GM12878 (cell line): ENCODE results near the gene REEP5. TPM values are rescaled to one million over a fixed set of nuclear protein-coding genes. Genes with fewer than 3 reads are reported as not detected.

Source experiments
- ATAC-seq: fragments of 200-7000 bp; cut with Tn5 transposase; 3 replicates; pipeline ENCODE4 v1.9.1; 2020; ENCODE audit warnings: mild to moderate bottlenecking, moderate library complexity
- BruUV-seq: library from RNA; stranded (reverse); fragments of 400-500 nt; replicated peaks from 2 replicates; lab custom pipeline; 2021; lab: Mats Ljungman, UMichigan
- CTCF ChIA-PET: fragments of 300-600 bp; sonication (Branson Sonifier 250); formaldehyde crosslinking; extraction: SDS; loops from one replicate; lab custom pipeline; 2021; ENCODE audit warnings: inconsistent platforms; lab: Yijun Ruan, JAX
- POLR2A ChIA-PET: fragments of 350-600 bp; formaldehyde crosslinking; extraction: SDS; loops from one replicate; lab custom pipeline; 2021; ENCODE audit warnings: inconsistent platforms; lab: Charles Lee
- RAD21 ChIA-PET: fragments of 300-600 bp; sonication (Branson Sonifier 250); formaldehyde crosslinking; loops from one replicate; lab custom pipeline; 2023; ENCODE audit warnings: antibody characterized with exemption; ENCODE audit not compliant: unreplicated experiment; lab: Charles Lee
- SMC1A ChIA-PET: fragments of 300-600 bp; sonication (Branson Sonifier 250); formaldehyde crosslinking; loops from one replicate; lab custom pipeline; 2023; ENCODE audit not compliant: unreplicated experiment, uncharacterized antibody; lab: Charles Lee
- DNase-seq: peaks from one replicate; pipeline ENCODE4 v3.0.0-alpha.2; 2011; ENCODE audit warnings: low read depth, low spot score
- FAIRE-seq: peaks from 3 replicates; lab custom pipeline; 2011; peaks lifted over from hg19 to GRCh38; lab: Jason Lieb, UNC
- H2AFZ ChIP-seq: 2 replicates; pipeline ENCODE4 v1.6.0; 2011; ENCODE audit warnings: low read depth, low read length, control low read depth; ENCODE audit not compliant: control insufficient read depth
- H3K27ac ChIP-seq: 2 replicates; pipeline ENCODE4 v1.5.1; 2011; ENCODE audit warnings: control low read depth; ENCODE audit not compliant: control insufficient read depth, insufficient read depth
- H3K27me3 ChIP-seq, 2 experiments: replicated peaks in 1 of 2; 2 replicates each; pipeline versions ENCODE4 v1.6.0 to v1.6.1; 2011; ENCODE audit warnings: low read length in 1 of 2; ENCODE audit not compliant: control insufficient read depth in 2 of 2, insufficient read depth in 2 of 2
- H3K36me3 ChIP-seq, 2 experiments: 2 replicates each; pipeline ENCODE4 v1.5.1; 2011; ENCODE audit warnings: low read length in 1 of 2; ENCODE audit not compliant: control insufficient read depth in 2 of 2, insufficient read depth in 2 of 2
- H3K4me1 ChIP-seq: 2 replicates; pipeline ENCODE4 v1.6.1; 2011; ENCODE audit warnings: mild to moderate bottlenecking, low read length, moderate library complexity, mixed read lengths; ENCODE audit not compliant: control insufficient read depth, insufficient read depth
- H3K4me2 ChIP-seq: 2 replicates; pipeline ENCODE4 v1.6.0; 2011; ENCODE audit warnings: control low read depth; ENCODE audit not compliant: control insufficient read depth, insufficient read depth
- H3K4me3 ChIP-seq: fragments of 200-600 bp; sonication (generic); 2 replicates; pipeline ENCODE4 v1.5.1; 2016
- H3K79me2 ChIP-seq: 2 replicates; pipeline ENCODE4 v1.6.0; 2011; ENCODE audit warnings: low read length; ENCODE audit not compliant: control insufficient read depth, insufficient read depth
- H3K9ac ChIP-seq: 2 replicates; pipeline ENCODE4 v1.8.0; 2011; ENCODE audit warnings: low read length, control low read depth, mixed read lengths; ENCODE audit not compliant: control insufficient read depth, insufficient read depth
- H3K9me3 ChIP-seq: replicated peaks from 3 replicates; pipeline ENCODE4 v1.5.1; 2011; ENCODE audit warnings: mild to moderate bottlenecking, low read length; ENCODE audit not compliant: control insufficient read depth, insufficient read depth
- H4K20me1 ChIP-seq: 2 replicates; pipeline ENCODE4 v1.6.0; 2011; ENCODE audit not compliant: control insufficient read depth, insufficient read depth
- CUX1 ChIP-seq: IDR thresholded peaks from 2 replicates; pipeline ENCODE4 v1.6.1; 2012; ENCODE audit warnings: improper control_type of control experiment, low read depth, low read length; ENCODE audit not compliant: insufficient replicate concordance
- E2F8 ChIP-seq: fragments of 450-650 bp; IDR thresholded peaks from 2 replicates; pipeline ENCODE4 v1.6.1; 2018; ENCODE audit warnings: mild to moderate bottlenecking, low read depth, moderate library complexity; ENCODE audit not compliant: partially characterized antibody
- KAT2A ChIP-seq: conservative IDR thresholded peaks from 2 replicates; pipeline ENCODE4 v1.6.1; 2011; ENCODE audit warnings: low read depth, low read length; ENCODE audit not compliant: control insufficient read depth
- NRF1 ChIP-seq: conservative IDR thresholded peaks from 2 replicates; pipeline ENCODE4 v1.6.1; 2011; ENCODE audit warnings: mild to moderate bottlenecking, low read depth, low read length, improper control_type of control experiment
- PML ChIP-seq: IDR thresholded peaks from 2 replicates; pipeline ENCODE4 v1.6.1; 2012; ENCODE audit warnings: low read length, inconsistent platforms
- RUNX3 ChIP-seq: IDR thresholded peaks from 2 replicates; pipeline ENCODE4 v1.6.1; 2012; ENCODE audit warnings: low read length, inconsistent platforms
- SIX5 ChIP-seq: IDR thresholded peaks from 2 replicates; pipeline ENCODE4 v1.6.1; 2011; ENCODE audit warnings: mild to moderate bottlenecking, low read depth, low read length, moderate library complexity; ENCODE audit not compliant: severe bottlenecking
- SUPT20H ChIP-seq: IDR thresholded peaks from 2 replicates; pipeline ENCODE4 v1.6.1; 2011; ENCODE audit warnings: low read depth, mild to moderate bottlenecking, low read length, moderate library complexity, borderline replicate concordance; ENCODE audit not compliant: control insufficient read depth
- ZBED1 ChIP-seq: IDR thresholded peaks from 2 replicates; pipeline ENCODE4 v1.6.1; 2016; ENCODE audit warnings: borderline replicate concordance
- WGBS: methylation state at CpG from one replicate; pipeline ENCODE4 v1.1.6; 2016; ENCODE audit warnings: low lambda C conversion rate; ENCODE audit not compliant: insufficient replicate concordance, insufficient coverage; ENCODE audit errors: missing lambda C conversion rate; 5-methylcytosine and 5-hydroxymethylcytosine counted together
- in situ Hi-C: fragments of 300-500 bp; cut with MboI; formaldehyde crosslinking; loops from 9 replicates; pipeline ENCODE4 v1.14.3; 2018; ENCODE audit warnings: mixed read lengths
- intact Hi-C: fragments of 100-400 bp; cut with micrococcal nuclease; formaldehyde crosslinking; loops from one replicate; pipeline ENCODE4 v1.14.2; 2022; ENCODE audit not compliant: unreplicated experiment
- polyA plus RNA-seq, 11 experiments: library from polyadenylated mRNA; depleted of rRNA in 4 of 11; unstranded in 6 of 11; stranded (reverse) in 5 of 11; fragments of >200 nt; fragmentation: Nextera tagmentation in 4 of 11; fragmentation: Illumina TruSeq in 1 of 11; extraction: Ambion mirVana in 4 of 11; extraction: Trizol in 1 of 11; gene quantifications; 1 replicate in 1 of 11; 2 replicates in 10 of 11; pipeline versions ENCODE4 v1.2.1 to v1.2.3, GENCODE V29; 2011 to 2016; ENCODE audit warnings: inconsistent platforms in 2 of 11, missing spikeins in 2 of 11, low read depth in 1 of 11
- total RNA-seq, 4 experiments: library from RNA; depleted of rRNA in 3 of 4; stranded (reverse); fragments of >200 nt in 3 of 4; fragmentation: Illumina TruSeq in 1 of 4; extraction: Trizol in 1 of 4; gene quantifications; 2 replicates each; pipeline versions ENCODE4 v1.2.1 to v1.2.3, GENCODE V29; 2013 to 2021

The REEP5 gene
- total and polyA plus RNA-seq, 10 of the 15 experiments (the other 5 are each of a cell fraction or from before 2014, with no cell fraction given), result 30.5 to 211 (median 113) TPM

DNA sequence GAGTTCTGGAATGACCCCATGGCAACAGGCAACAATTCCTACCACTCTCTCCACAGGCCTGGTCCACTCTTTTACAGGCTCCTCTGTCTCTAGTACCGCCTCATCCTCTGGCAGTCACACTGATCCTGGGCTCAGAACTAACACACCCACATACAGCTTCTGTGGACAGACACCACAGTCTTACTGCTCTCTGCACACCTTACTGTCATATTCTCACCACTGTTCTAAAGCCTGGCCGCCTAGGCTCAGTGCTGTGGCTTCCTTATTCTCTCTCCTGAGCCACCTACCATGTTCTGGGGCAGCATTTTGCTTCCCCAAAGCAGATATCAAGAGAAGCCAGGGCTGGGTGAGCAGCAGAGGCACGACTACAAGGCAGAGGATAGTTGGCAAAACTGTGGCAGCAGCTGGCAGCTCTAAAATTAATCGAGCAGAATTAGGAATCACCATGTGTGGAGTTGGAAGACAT lies 14.8 kb downstream of the REEP5 start:
- H4K20me1 ChIP-seq, result no peaks in the 10 kb centered on the region
- H3K4me1 ChIP-seq, result peaks cover 4% of the 10 kb centered on the region; the same call in 1 of the 2 replicates
- ATAC-seq, result peak; percentile 64
- H3K9me3 ChIP-seq, result no peaks in the 10 kb centered on the region
- TF ChIP-seq ZBED1, result no peak
- no peak for TF ChIP-seq E2F8
- TF ChIP-seq CUX1, result no peak
- TF ChIP-seq SIX5, result no peak
- no peak for TF ChIP-seq RUNX3
- no peak for TF ChIP-seq SUPT20H
- TF ChIP-seq KAT2A, result no peak
- TF ChIP-seq PML, result no peak
- no peak for TF ChIP-seq NRF1
- no peaks in the 10 kb centered on the region for H3K27me3 ChIP-seq
- WGBS, result 51% methylated on average over 4 of the region's 4 CpGs
- intact Hi-C loops (no loop called here), in situ Hi-C loops (no loop called here)
- ChIA-PET CTCF (interaction anchor here (0.8 to 2.7 kb wide), 10 partner anchors 9 to 89 kb away, joined by 3 to 9 read pairs (median 4); partner anchors contain the start of genes REEP5 and SRP19), SMC1A (interaction anchor here (0.6 to 1.1 kb wide), 3 partner anchors 52 to 1702 kb away, joined by 3 to 4 read pairs (median 4); no protein-coding TSS in a partner anchor), POLR2A (no interaction called here), RAD21 (interaction anchor here (2.2 kb wide), 1 partner anchor 14 kb away, joined by 12 read pairs; no protein-coding TSS in a partner anchor)
- peaks cover 3% of the 10 kb centered on the region for H3K79me2 ChIP-seq
- no peak overlapping the region; the same call in 1 of the 2 replicates for H3K27ac ChIP-seq
- no peak overlapping the region for H3K9ac ChIP-seq
- FAIRE-seq, result no peak
- H3K4me3 ChIP-seq, result no peak overlapping the region
- H2AFZ ChIP-seq, result no peak overlapping the region
- 0 out of 2 replicates have a peak overlapping the region, but pooled peaks have one; percentile 33 for H3K4me2 ChIP-seq
- H3K36me3 ChIP-seq, result peaks cover 4 to 18% of the 10 kb centered on the region in 2 experiments
- no peak for DNase-seq
- no TSS peak for BruUV-seq
